ENCODE measurements around the gene NISCH.

The NISCH gene

GRCh38 chr3:52455283-52456168, at the start of gene NISCH:
Gene NISCH, plus strand, starts transcription at chr3:52455604. Its CDS starts 38 bp downstream, at chr3:52455642.
- peak; percentile 99 for DNase-seq

GRCh38 chr3:52406231-52406661, 49.2 kb upstream of the NISCH start:
- no peak for DNase-seq

- no peak for DNase-seq
Observed at GRCh38 chr3:52406791-52407510, 48.5 kb upstream of the NISCH start.

- DNase-seq = no peak
Observed at GRCh38 chr3:52407779-52408178, 47.6 kb upstream of the NISCH start.

GRCh38 chr3:52408466-52408865, 46.9 kb upstream of the NISCH start:
- no peak for DNase-seq

- no peak for DNase-seq
Observed at GRCh38 chr3:52415800-52416199, 39.6 kb upstream of the NISCH start.

GRCh38 chr3:52420388-52420787, 35.0 kb upstream of the NISCH start:
- DNase-seq = no peak

GRCh38 chr3:52422669-52423068, 32.7 kb upstream of the NISCH start:
- DNase-seq = no peak

- DNase-seq = no peak
Observed at GRCh38 chr3:52423173-52423572, 32.2 kb upstream of the NISCH start.

- no peak for DNase-seq
Observed at GRCh38 chr3:52428151-52429005, 27.0 kb upstream of the NISCH start.

GRCh38 chr3:52429031-52429430, 26.4 kb upstream of the NISCH start:
- no peak for DNase-seq

- DNase-seq = no peak
Observed at GRCh38 chr3:52429779-52430415, 25.5 kb upstream of the NISCH start.

- no peak for DNase-seq
Observed at GRCh38 chr3:52430416-52430810, 25.0 kb upstream of the NISCH start.

GRCh38 chr3:52431459-52432223, 23.8 kb upstream of the NISCH start:
- no peak for DNase-seq

GRCh38 chr3:52432225-52432624, 23.2 kb upstream of the NISCH start:
- no peak for DNase-seq

- DNase-seq = no peak
Observed at GRCh38 chr3:52432691-52433141, 22.7 kb upstream of the NISCH start.

- no peak for DNase-seq
Observed at GRCh38 chr3:52433328-52433995, 21.9 kb upstream of the NISCH start.

GRCh38 chr3:52433996-52434479, 21.4 kb upstream of the NISCH start:
- no peak for DNase-seq

- no peak for DNase-seq
Observed at GRCh38 chr3:52434491-52435115, 20.8 kb upstream of the NISCH start.

Data from activated CD8-positive, alpha-beta memory T cell treated with anti-CD3 and anti-CD28 coated beads for 24 hours (primary cell).